ENCODE data around the gene MED12. TPM values are rescaled to one million over a fixed set of nuclear protein-coding genes. Genes with fewer than 3 reads are reported as not detected.

Gene MED12
- 10 to 100 TPM; 14.5 to 40.8 (median 19.7) TPM for total RNA-seq

GRCh38 chrX:71118032-71118984 lies at the start of gene MED12:
TSS of gene MED12 (plus strand) at chrX:71118596. CDS start at chrX:71118755, 159 bp downstream.
- Histone ChIP-seq H3K27ac (peak within 1 kb of the TSS; percentile 65 to 85), H3K4me1 (replicated peaks in 1 of 2) (peaks cover 4 to 6% of the 10 kb centered on the region in 2 donors), H3K4me3 (peak within 1 kb of the TSS; percentile 53 to 90 (median 65))
- 0 to 18% (median 10%) methylated on average over 1 to 8 of the region's 56 CpGs; no CpG with 5 or more reads in 5 of the 10 experiments for WGBS, 10 experiments
- in situ Hi-C loops (cut with MboI; ENCODE audit: low pct_unique_long_range_greater_than_20kb in 2 of 9, low sequenced_read_pairs in 9 of 9, unreplicated experiment in 9 of 9), result no loop called here
- peak; percentile 95 to 99 (median 98) for ATAC-seq (replicated peaks in 6 of 8)

- peaks cover 4 to 6% of the 10 kb centered on the region in 2 donors for H3K4me1 ChIP-seq (replicated peaks in 1 of 2)
- WGBS, 10 experiments, result 51 to 100% (median 93%) methylated on average over 1 to 5 of the region's 5 CpGs; no CpG with 5 or more reads in 4 of the 10 experiments
- no peak overlapping the region for H3K4me3 ChIP-seq
- no peak for ATAC-seq (replicated peaks in 6 of 8)
- in situ Hi-C loops (cut with MboI; ENCODE audit: low pct_unique_long_range_greater_than_20kb in 2 of 9, low sequenced_read_pairs in 9 of 9, unreplicated experiment in 9 of 9), result no loop called here
- no peak overlapping the region for H3K27ac ChIP-seq
Observed at GRCh38 chrX:71070531-71070930, 47.9 kb upstream of the MED12 start.

- in situ Hi-C loops (cut with MboI; ENCODE audit: low pct_unique_long_range_greater_than_20kb in 2 of 9, low sequenced_read_pairs in 9 of 9, unreplicated experiment in 9 of 9), result no loop called here
- peak in 4 of 8 experiments; percentile 31 to 67 (median 32) for ATAC-seq (replicated peaks in 6 of 8)
- H3K4me3 ChIP-seq, result no peak overlapping the region
- H3K4me1 ChIP-seq (replicated peaks in 1 of 2), result no peaks in the 10 kb centered on the region
- no peak overlapping the region for H3K27ac ChIP-seq
- WGBS, 10 experiments, result 48 to 100% (median 50%) methylated on average over 1 to 3 of the region's 3 CpGs; no CpG with 5 or more reads in 7 of the 10 experiments
Observed at GRCh38 chrX:71081330-71082123, 36.9 kb upstream of the MED12 start.

GRCh38 chrX:71082124-71082647 lies 36.2 kb upstream of the MED12 start:
- peak in 1 of 8 experiments; percentile 62 for ATAC-seq (replicated peaks in 6 of 8)
- Histone ChIP-seq H3K4me3 (no peak overlapping the region), H3K4me1 (replicated peaks in 1 of 2) (no peaks in the 10 kb centered on the region), H3K27ac (no peak overlapping the region)
- in situ Hi-C loops (cut with MboI; ENCODE audit: low pct_unique_long_range_greater_than_20kb in 2 of 9, low sequenced_read_pairs in 9 of 9, unreplicated experiment in 9 of 9), result no loop called here
- 0 to 40% (median 29%) methylated on average over 1 to 5 of the region's 5 CpGs; no CpG with 5 or more reads in 7 of the 10 experiments for whole genome bisulfite sequencing, 10 experiments

- no peaks in the 10 kb centered on the region for H3K4me1 ChIP-seq (replicated peaks in 1 of 2)
- H3K27ac ChIP-seq, result no peak overlapping the region
- in situ Hi-C loops (cut with MboI; ENCODE audit: low pct_unique_long_range_greater_than_20kb in 2 of 9, low sequenced_read_pairs in 9 of 9, unreplicated experiment in 9 of 9), result no loop called here
- H3K4me3 ChIP-seq, result no peak overlapping the region
- ATAC-seq (replicated peaks in 6 of 8), result no peak
- 57 to 100% methylated on average over 1 to 3 of the region's 4 CpGs; no CpG with 5 or more reads in 8 of the 10 experiments for WGBS, 10 experiments
Observed at GRCh38 chrX:71082822-71083221, 35.6 kb upstream of the MED12 start.

DNA sequence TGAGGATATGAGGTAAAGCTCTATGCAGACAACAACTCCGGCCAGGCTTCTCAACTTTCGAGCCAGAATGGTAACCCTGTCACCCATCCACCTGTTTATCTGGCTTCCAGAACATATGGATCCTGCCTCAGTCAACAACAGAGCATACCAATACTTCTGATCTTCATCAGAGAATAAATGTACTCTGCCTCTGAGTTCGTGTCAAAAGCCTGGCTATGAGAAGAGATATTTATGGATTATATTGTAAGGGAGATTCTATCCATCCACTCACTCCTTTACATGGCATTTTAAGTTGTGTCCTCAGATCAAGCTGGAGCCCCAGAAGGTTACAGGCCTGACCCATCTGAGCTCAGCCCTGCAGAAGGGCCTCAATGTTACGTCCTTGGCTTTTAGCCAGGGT lies 32.5 kb upstream of the MED12 start:
- ATAC-seq (replicated peaks in 6 of 8), result no peak
- Histone ChIP-seq H3K4me3 (no peak overlapping the region), H3K4me1 (replicated peaks in 1 of 2) (no peaks in the 10 kb centered on the region), H3K27ac (no peak overlapping the region)
- WGBS, 10 experiments, result 0 to 86% (median 51%) methylated on average over 1 to 3 of the region's 4 CpGs; no CpG with 5 or more reads in 7 of the 10 experiments
- in situ Hi-C loops (cut with MboI; ENCODE audit: low pct_unique_long_range_greater_than_20kb in 2 of 9, low sequenced_read_pairs in 9 of 9, unreplicated experiment in 9 of 9), result no loop called here

DNA sequence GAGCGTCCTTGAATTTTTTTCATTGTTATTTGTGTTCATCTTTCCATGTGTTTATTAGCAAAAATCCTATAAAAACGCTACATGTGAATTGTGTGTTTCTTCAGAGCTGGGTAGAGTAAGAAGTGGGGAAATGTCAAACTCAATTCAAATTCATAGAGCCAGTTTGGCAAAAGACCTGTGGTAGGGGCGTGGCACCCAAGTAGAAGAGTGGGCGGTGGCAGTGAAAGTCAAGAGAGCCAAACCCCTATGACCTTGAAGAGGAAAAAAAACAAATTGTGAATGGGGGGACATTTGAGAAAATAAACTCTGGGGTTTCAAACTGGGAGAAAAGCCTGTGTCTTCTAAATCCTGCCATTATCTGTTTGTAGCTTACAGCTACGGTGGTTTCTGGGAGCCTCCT lies 27.1 kb upstream of the MED12 start:
- no peak overlapping the region for H3K27ac ChIP-seq
- 39 to 100% (median 70%) methylated on average over 1 to 5 of the region's 5 CpGs; no CpG with 5 or more reads in 4 of the 10 experiments for WGBS, 10 experiments
- H3K4me3 ChIP-seq, result no peak overlapping the region
- no peaks in the 10 kb centered on the region for H3K4me1 ChIP-seq (replicated peaks in 1 of 2)
- no peak for ATAC-seq (replicated peaks in 6 of 8)
- in situ Hi-C loops (cut with MboI; ENCODE audit: low pct_unique_long_range_greater_than_20kb in 2 of 9, low sequenced_read_pairs in 9 of 9, unreplicated experiment in 9 of 9), result no loop called here

DNA sequence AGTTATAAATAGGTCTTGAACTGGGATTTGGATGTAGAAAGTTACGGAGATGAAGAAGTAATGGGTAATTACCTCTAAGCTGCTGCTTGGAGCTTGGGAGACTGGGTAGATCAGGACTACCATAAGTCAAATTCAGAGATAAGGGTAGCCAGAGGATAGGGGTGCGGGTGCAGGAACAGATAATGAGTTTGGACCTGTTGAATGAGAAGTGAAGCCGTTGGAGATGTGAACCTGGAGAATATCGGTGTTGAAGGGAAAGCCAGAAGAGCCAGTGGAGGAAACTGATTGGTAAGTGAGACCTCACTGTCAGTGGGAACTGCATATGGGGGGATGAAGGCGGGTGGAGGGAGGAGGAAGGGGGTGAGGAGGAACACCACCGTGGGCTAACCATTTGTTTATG lies 23.4 kb upstream of the MED12 start:
- Histone ChIP-seq H3K4me3 (peak overlapping the region; percentile 41 to 74 (median 52)), H3K27ac (peak overlapping the region; percentile 27 to 50), H3K4me1 (replicated peaks in 1 of 2) (peaks cover 4 to 9% of the 10 kb centered on the region in 2 donors)
- WGBS, 10 experiments, result 0 to 21% (median 10%) methylated on average over 2 to 3 of the region's 6 CpGs; no CpG with 5 or more reads in 7 of the 10 experiments
- peak in 5 of 8 experiments; percentile 3 to 28 (median 16) for ATAC-seq (replicated peaks in 6 of 8)
- in situ Hi-C loops (cut with MboI; ENCODE audit: low pct_unique_long_range_greater_than_20kb in 2 of 9, low sequenced_read_pairs in 9 of 9, unreplicated experiment in 9 of 9), result no loop called here

DNA sequence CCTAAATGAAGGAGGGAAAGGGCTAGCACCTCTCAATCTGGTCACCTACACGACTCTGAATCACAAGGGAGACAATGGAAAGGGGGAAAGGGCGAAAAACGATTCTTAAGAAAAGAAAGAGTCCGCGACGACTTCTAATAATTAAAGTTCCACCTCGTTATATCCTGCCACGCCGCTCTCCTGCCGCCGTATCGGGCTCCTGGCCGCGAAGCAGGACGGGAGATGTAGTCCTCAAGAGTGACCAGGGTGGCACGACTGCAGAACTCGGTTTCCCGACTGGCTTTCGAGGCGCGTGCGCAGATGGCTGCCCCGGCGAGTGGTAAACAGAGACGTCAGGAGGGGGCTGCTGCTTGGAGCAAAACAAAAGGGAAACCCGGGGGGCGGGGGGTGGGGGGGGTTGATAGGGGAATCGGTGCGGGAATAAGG lies 22.8 kb upstream of the MED12 start, which contains the start of gene FOXO4:
FOXO4 (plus strand) TSS at position 297 of the 426 bp plus-strand sequence. CDS start 678 bp downstream, outside the sequence.
- Histone ChIP-seq H3K4me3 (peak within 1 kb of the TSS; percentile 41 to 74 (median 52)), H3K27ac (peak within 1 kb of the TSS; percentile 27 to 50), H3K4me1 (replicated peaks in 1 of 2) (peaks cover 4 to 9% of the 10 kb centered on the region in 2 donors)
- 0 to 16% (median 0%) methylated on average over 1 to 7 of the region's 29 CpGs; no CpG with 5 or more reads in 6 of the 10 experiments for WGBS, 10 experiments
- in situ Hi-C loops (cut with MboI; ENCODE audit: low pct_unique_long_range_greater_than_20kb in 2 of 9, low sequenced_read_pairs in 9 of 9, unreplicated experiment in 9 of 9), result no loop called here
- ATAC-seq (replicated peaks in 6 of 8), result peak; percentile 90 to 98 (median 96)

- Histone ChIP-seq H3K4me3 (peak overlapping the region; percentile 41 to 74 (median 52)), H3K4me1 (replicated peaks in 1 of 2) (peaks cover 4 to 9% of the 10 kb centered on the region in 2 donors), H3K27ac (no peak overlapping the region)
- 0 to 26% (median 7%) methylated on average over 1 to 9 of the region's 46 CpGs; no CpG with 5 or more reads in 6 of the 10 experiments for WGBS, 10 experiments
- ATAC-seq (replicated peaks in 6 of 8), result peak; percentile 27 to 64 (median 61)
- in situ Hi-C loops (cut with MboI; ENCODE audit: low pct_unique_long_range_greater_than_20kb in 2 of 9, low sequenced_read_pairs in 9 of 9, unreplicated experiment in 9 of 9), result no loop called here
Observed at GRCh38 chrX:71095981-71096759, 22.2 kb upstream of the MED12 start.

DNA sequence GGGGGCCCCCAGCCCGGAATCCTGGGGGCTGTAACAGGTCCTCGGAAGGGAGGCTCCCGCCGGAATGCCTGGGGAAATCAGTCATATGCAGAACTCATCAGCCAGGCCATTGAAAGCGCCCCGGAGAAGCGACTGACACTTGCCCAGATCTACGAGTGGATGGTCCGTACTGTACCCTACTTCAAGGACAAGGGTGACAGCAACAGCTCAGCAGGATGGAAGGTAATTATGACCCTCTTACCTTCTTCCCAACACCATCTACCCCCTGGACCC lies 21.7 kb upstream of the MED12 start:
- no CpG with 5 or more reads among the region's 9 CpGs for WGBS, 10 experiments
- peaks cover 4 to 9% of the 10 kb centered on the region in 2 donors for H3K4me1 ChIP-seq (replicated peaks in 1 of 2)
- in situ Hi-C loops (cut with MboI; ENCODE audit: low pct_unique_long_range_greater_than_20kb in 2 of 9, low sequenced_read_pairs in 9 of 9, unreplicated experiment in 9 of 9), result no loop called here
- ATAC-seq (replicated peaks in 6 of 8), result peak in 4 of 8 experiments; percentile 7 to 14 (median 10)
- H3K27ac ChIP-seq, result no peak overlapping the region
- peak overlapping the region; percentile 41 to 74 (median 52) for H3K4me3 ChIP-seq

DNA sequence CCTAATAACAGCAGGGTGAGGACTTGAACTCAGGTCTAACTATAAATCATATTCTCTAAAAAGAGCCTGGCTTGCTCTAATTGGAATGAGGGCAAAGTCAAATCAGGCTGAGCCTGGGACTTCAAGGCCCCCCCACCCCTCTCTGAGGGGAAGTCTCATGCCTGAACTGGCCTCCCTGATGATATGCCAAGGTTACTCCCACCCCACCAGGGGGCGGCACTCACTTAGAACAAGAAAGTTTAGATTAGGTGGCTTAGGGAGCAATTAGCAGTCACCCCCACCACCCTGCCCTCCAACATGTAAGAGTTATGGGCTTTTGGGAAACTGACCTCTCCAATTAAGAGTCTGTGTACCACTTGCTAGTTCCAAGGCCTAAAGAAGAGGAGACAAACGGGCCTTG lies 20.1 kb upstream of the MED12 start:
- 20% methylated on average over 1 of the region's 2 CpGs; no CpG with 5 or more reads in 8 of the 10 experiments for WGBS, 10 experiments
- Histone ChIP-seq H3K27ac (no peak overlapping the region), H3K4me1 (replicated peaks in 1 of 2) (peaks cover 17 to 20% of the 10 kb centered on the region in 2 donors), H3K4me3 (no peak overlapping the region)
- in situ Hi-C loops (cut with MboI; ENCODE audit: low pct_unique_long_range_greater_than_20kb in 2 of 9, low sequenced_read_pairs in 9 of 9, unreplicated experiment in 9 of 9), result no loop called here
- peak in 1 of 8 experiments; percentile 5 for ATAC-seq (replicated peaks in 6 of 8)
